ENCODE results near the gene PDGFC.

DNA sequence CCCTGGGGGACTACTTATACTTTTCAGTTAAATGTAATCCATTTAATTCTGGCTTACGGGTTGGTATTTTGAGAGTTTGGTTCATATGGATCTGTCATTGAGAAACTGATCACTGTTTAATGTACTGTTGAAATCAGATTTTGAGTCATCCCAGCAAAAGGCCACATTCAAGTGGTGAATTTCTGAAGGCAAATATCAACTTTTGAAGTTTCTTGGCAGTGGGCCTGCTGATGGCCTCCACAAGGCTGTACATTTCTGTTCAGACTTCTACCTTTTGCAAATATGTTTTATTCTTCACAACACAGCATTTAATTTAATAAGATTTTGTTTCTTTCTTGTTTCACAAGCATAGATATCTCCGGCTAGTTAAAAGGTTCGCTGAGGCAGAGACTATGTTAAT lies 138.7 kb downstream of the PDGFC start:
- TF ChIP-seq SRF (IDR thresholded peaks at IDR 0.05; ENCODE audit: low read depth) (no peak), SIN3A (IDR thresholded peaks at IDR 0.05; ENCODE audit: low read depth) (no peak)
- TF ChIP-seq, protein P1, sequence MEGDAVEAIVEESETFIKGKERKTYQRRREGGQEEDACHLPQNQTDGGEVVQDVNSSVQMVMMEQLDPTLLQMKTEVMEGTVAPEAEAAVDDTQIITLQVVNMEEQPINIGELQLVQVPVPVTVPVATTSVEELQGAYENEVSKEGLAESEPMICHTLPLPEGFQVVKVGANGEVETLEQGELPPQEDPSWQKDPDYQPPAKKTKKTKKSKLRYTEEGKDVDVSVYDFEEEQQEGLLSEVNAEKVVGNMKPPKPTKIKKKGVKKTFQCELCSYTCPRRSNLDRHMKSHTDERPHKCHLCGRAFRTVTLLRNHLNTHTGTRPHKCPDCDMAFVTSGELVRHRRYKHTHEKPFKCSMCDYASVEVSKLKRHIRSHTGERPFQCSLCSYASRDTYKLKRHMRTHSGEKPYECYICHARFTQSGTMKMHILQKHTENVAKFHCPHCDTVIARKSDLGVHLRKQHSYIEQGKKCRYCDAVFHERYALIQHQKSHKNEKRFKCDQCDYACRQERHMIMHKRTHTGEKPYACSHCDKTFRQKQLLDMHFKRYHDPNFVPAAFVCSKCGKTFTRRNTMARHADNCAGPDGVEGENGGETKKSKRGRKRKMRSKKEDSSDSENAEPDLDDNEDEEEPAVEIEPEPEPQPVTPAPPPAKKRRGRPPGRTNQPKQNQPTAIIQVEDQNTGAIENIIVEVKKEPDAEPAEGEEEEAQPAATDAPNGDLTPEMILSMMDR (IDR thresholded peaks at IDR 0.05 in 2 of 3, conservative IDR thresholded peaks at IDR 0.05 in 1 of 3; ENCODE audit: borderline replicate concordance in 1 of 3, insufficient read depth in 1 of 3, low read depth in 2 of 3, low read length in 2 of 3): no peak
